ENCODE data around the gene CHN1.

Gene CHN1

GRCh38 chr2:174753038-174753633, 252.0 kb downstream of the CHN1 start:
- no peak overlapping the region for H3K4me3 ChIP-seq (ENCODE audit: low read depth in 1 of 2, low read length in 1 of 2)
- no peaks in the 10 kb centered on the region for H3K36me3 ChIP-seq
- H3K27me3 ChIP-seq = peaks cover 57% of the 10 kb centered on the region
- no peak for TF ChIP-seq CTCF (IDR thresholded peaks at IDR 0.05)
- no peak overlapping the region for H3K27ac ChIP-seq
- no peaks in the 10 kb centered on the region for H3K9me3 ChIP-seq
- H3K4me1 ChIP-seq (ENCODE audit: control insufficient read depth in 1 of 2, insufficient read depth in 1 of 2, low read depth in 1 of 2, low read length in 1 of 2) = no peaks in the 10 kb centered on the region

GRCh38 chr2:174752403-174753037, 252.7 kb downstream of the CHN1 start:
- no peaks in the 10 kb centered on the region for H3K36me3 ChIP-seq
- no peak overlapping the region for H3K27ac ChIP-seq
- no peaks in the 10 kb centered on the region for H3K9me3 ChIP-seq
- TF ChIP-seq CTCF (IDR thresholded peaks at IDR 0.05) = no peak
- H3K4me3 ChIP-seq (ENCODE audit: low read depth in 1 of 2, low read length in 1 of 2) = no peak overlapping the region
- peaks cover 60% of the 10 kb centered on the region for H3K27me3 ChIP-seq
- H3K4me1 ChIP-seq (ENCODE audit: control insufficient read depth in 1 of 2, insufficient read depth in 1 of 2, low read depth in 1 of 2, low read length in 1 of 2) = no peaks in the 10 kb centered on the region

- H3K27ac ChIP-seq = no peak overlapping the region
- no peak for TF ChIP-seq CTCF (IDR thresholded peaks at IDR 0.05)
- no peaks in the 10 kb centered on the region for H3K9me3 ChIP-seq
- H3K4me3 ChIP-seq (ENCODE audit: low read depth in 1 of 2, low read length in 1 of 2) = no peak overlapping the region
- peaks cover 58% of the 10 kb centered on the region for H3K27me3 ChIP-seq
- H3K36me3 ChIP-seq = no peaks in the 10 kb centered on the region
- H3K4me1 ChIP-seq (ENCODE audit: control insufficient read depth in 1 of 2, insufficient read depth in 1 of 2, low read depth in 1 of 2, low read length in 1 of 2) = no peaks in the 10 kb centered on the region
These were observed 254.2 kb downstream of the CHN1 start for GRCh38 chr2:174750923-174751441.

- H3K4me3 ChIP-seq (ENCODE audit: low read depth in 1 of 2, low read length in 1 of 2) = no peak overlapping the region
- no peak for TF ChIP-seq CTCF (IDR thresholded peaks at IDR 0.05)
- H3K27ac ChIP-seq = no peak overlapping the region
- H3K36me3 ChIP-seq = no peaks in the 10 kb centered on the region
- H3K27me3 ChIP-seq = peaks cover 70% of the 10 kb centered on the region
- H3K9me3 ChIP-seq = no peaks in the 10 kb centered on the region
- no peaks in the 10 kb centered on the region for H3K4me1 ChIP-seq (ENCODE audit: control insufficient read depth in 1 of 2, insufficient read depth in 1 of 2, low read depth in 1 of 2, low read length in 1 of 2)
These were observed 255.4 kb downstream of the CHN1 start for GRCh38 chr2:174749793-174750192.

GRCh38 chr2:174748948-174749347, 256.2 kb downstream of the CHN1 start:
- peak; percentile 57 for TF ChIP-seq CTCF (IDR thresholded peaks at IDR 0.05)
- Histone ChIP-seq H3K36me3 (no peaks in the 10 kb centered on the region), H3K4me1 (ENCODE audit: control insufficient read depth in 1 of 2, insufficient read depth in 1 of 2, low read depth in 1 of 2, low read length in 1 of 2) (no peaks in the 10 kb centered on the region), H3K9me3 (no peaks in the 10 kb centered on the region), H3K4me3 (ENCODE audit: low read depth in 1 of 2, low read length in 1 of 2) (no peak overlapping the region), H3K27me3 (peaks cover 68% of the 10 kb centered on the region), H3K27ac (no peak overlapping the region)

All from neutrophil (primary cell).